Measurements from ENCODE around the gene TMEM106B.
"Not testable (repeated sequence)": the region's sequence is repeated elsewhere in the genome, so short reads cannot be mapped to it uniquely, and the experiment has no call there.

Gene TMEM106B

DNA sequence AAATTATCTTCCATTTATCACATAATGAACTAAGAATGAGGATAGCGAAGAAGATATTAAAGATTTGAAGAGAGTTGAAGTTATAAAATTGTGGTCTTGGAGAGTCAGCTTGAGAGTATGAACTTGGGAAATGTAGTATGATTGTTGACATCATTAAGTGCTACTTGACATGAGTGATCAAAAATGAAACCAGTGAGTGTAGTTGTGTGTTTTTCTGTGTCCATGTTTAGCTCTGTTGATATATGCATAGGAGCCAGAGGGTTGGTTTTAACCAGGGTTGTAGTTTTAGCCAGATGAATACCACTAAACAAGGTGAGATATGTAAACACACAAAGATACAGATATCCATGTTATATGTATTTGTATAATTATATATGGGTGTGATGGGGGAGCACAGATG lies 6.2 kb downstream of the TMEM106B start:
- peaks cover 59% of the 10 kb centered on the region for H3K36me3 Mint-ChIP-seq
- peaks cover 23% of the 10 kb centered on the region for H3K4me1 Mint-ChIP-seq
- no peak overlapping the region for H3K4me3 Mint-ChIP-seq
- no peak overlapping the region for H3K27ac Mint-ChIP-seq
- no peaks in the 10 kb centered on the region for H3K27me3 Mint-ChIP-seq
- no peak for ATAC-seq
- no peaks in the 10 kb centered on the region for H3K9me3 Mint-ChIP-seq

DNA sequence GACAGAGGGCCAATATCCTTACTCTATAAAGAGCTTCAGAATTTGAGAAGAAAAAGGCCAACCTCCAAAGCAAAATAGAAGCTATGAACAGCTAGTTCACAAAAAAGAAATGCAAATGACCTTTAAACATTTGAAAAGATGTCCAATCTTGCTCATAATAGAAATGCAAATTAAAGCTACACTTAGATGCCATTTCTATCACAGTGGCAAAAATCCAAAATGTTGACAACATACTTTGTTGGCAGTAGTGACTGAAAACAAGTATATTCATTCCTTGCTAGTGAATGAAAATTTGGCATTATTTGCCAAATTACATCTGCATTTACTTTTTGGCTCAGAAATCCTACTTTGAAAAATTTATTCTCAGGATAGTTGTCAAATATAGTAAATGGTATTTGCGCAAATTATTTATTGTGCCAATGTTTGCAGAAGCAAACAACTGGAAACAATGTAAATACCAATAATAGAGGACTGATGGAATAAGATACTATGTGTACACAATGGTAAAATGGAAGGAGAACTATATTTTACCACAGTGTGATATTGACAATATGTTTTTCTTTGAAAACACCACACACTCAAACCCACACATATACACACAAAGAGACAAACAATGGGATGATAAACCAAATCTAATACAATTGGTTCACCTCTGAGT lies 9.4 kb downstream of the TMEM106B start:
- no peak overlapping the region for H3K4me3 Mint-ChIP-seq
- H3K4me1 Mint-ChIP-seq, result peaks cover 22% of the 10 kb centered on the region
- no peak overlapping the region for H3K27ac Mint-ChIP-seq
- H3K36me3 Mint-ChIP-seq, result peaks cover 69% of the 10 kb centered on the region
- no peak for ATAC-seq
- no peaks in the 10 kb centered on the region for H3K9me3 Mint-ChIP-seq
- H3K27me3 Mint-ChIP-seq, result no peaks in the 10 kb centered on the region

DNA sequence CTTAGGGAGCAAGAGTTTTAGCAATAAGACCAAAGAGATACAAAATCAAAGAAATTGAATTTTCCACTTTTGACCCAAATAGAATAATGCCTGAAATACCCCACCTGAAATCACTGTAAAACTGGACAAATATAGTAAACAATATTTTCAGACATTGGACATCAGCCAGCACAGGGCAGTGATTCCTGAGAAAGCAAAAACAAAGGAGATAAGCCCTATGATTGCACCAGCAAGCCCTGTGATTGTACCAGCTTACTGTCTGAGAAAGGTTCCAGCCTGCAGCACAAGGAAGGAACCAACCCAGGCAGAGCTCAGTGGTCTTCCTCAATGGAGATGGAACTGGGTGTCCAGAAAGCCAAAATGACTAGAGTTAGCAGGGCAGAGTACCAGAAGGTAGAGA lies 10.3 kb downstream of the TMEM106B start:
- peaks cover 22% of the 10 kb centered on the region for H3K4me1 Mint-ChIP-seq
- no peaks in the 10 kb centered on the region for H3K9me3 Mint-ChIP-seq
- no peaks in the 10 kb centered on the region for H3K27me3 Mint-ChIP-seq
- H3K27ac Mint-ChIP-seq, result no peak overlapping the region
- H3K36me3 Mint-ChIP-seq, result peaks cover 69% of the 10 kb centered on the region
- no peak overlapping the region for H3K4me3 Mint-ChIP-seq
- ATAC-seq, result no peak

- peak; percentile 75 for ATAC-seq
- Mint-ChIP-seq H3K36me3 (peaks cover 61% of the 10 kb centered on the region), H3K27me3 (no peaks in the 10 kb centered on the region), H3K27ac (no peak overlapping the region), H3K9me3 (no peaks in the 10 kb centered on the region), H3K4me3 (no peak overlapping the region), H3K4me1 (peaks cover 12% of the 10 kb centered on the region)
Measured at GRCh38 chr7:12222889-12223579, 11.9 kb downstream of the TMEM106B start.

DNA sequence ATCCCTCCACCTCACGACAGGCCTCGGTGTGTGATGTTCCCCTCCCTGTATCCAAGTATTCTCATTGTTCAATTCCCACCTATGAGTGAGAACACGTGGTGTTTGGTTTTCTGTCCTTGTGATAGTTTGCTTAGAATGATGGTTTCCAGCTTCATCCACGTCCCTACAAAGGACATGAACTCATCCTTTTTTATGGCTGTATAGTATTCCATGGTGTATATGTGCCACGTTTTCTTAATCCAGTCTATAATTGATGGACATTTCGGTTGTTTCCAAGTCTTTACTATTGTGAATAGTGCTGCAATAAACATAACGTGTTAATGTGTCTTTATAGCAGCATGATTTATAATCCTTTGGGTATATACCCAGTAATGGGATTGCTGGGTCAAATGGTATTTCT lies 13.9 kb downstream of the TMEM106B start:
- H3K27ac Mint-ChIP-seq, H3K9me3 Mint-ChIP-seq, H3K27me3 Mint-ChIP-seq, H3K4me3 Mint-ChIP-seq, ATAC-seq: not testable (repeated sequence)
- H3K4me1 Mint-ChIP-seq, result peaks cover 12% of the 10 kb centered on the region
- peaks cover 50% of the 10 kb centered on the region for H3K36me3 Mint-ChIP-seq

DNA sequence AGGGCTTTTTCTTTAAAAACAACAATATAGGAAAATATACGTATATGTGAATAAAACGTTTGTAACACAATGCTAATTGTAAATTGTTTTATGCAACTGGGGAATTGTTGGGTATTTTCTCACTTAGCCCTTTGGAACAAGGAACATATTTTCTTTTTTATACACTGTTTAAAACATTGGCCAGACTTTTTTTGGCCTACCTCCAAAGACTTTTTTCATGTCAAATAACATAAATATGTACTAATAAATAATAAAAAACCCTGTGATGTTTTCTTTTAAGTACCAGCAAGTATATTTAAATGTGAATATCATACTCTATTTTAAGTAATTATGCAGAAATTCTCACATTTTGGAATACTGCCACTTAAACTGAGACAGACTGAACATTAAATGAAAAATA lies 15.7 kb downstream of the TMEM106B start:
- no peak overlapping the region for H3K4me3 Mint-ChIP-seq
- no peak for ATAC-seq
- peaks cover 38% of the 10 kb centered on the region for H3K36me3 Mint-ChIP-seq
- H3K4me1 Mint-ChIP-seq, result peaks cover 8% of the 10 kb centered on the region
- H3K27me3 Mint-ChIP-seq, result no peaks in the 10 kb centered on the region
- no peaks in the 10 kb centered on the region for H3K9me3 Mint-ChIP-seq
- no peak overlapping the region for H3K27ac Mint-ChIP-seq

- Mint-ChIP-seq H3K36me3 (peaks cover 38% of the 10 kb centered on the region), H3K27ac (no peak overlapping the region), H3K4me3 (no peak overlapping the region), H3K9me3 (no peaks in the 10 kb centered on the region), H3K27me3 (no peaks in the 10 kb centered on the region), H3K4me1 (peaks cover under 1% of the 10 kb centered on the region)
- no peak for ATAC-seq
Measured at GRCh38 chr7:12228024-12228423, 16.9 kb downstream of the TMEM106B start.

DNA sequence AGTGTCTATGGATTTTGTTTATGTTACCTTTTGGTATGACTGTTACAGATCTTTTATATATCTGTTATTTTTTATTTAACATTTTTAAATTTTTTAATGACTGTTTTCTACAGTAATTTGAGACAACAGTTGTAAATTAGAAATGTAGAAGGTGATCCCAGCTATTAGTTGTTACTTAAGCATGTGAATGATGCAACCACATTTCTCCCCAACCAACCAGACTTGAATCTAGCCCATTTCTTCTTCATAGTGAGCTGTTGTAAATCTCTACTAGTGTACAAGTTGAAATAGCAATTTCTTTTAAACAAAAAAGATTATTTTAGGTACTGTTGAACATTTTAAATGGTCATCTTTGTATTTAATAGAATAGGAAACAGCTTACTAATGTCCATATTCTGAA lies 18.0 kb downstream of the TMEM106B start:
- no peaks in the 10 kb centered on the region for H3K4me1 Mint-ChIP-seq
- H3K27me3 Mint-ChIP-seq, result no peaks in the 10 kb centered on the region
- ATAC-seq, result no peak
- H3K9me3 Mint-ChIP-seq, result no peaks in the 10 kb centered on the region
- H3K27ac Mint-ChIP-seq, result no peak overlapping the region
- no peak overlapping the region for H3K4me3 Mint-ChIP-seq
- peaks cover 40% of the 10 kb centered on the region for H3K36me3 Mint-ChIP-seq

- Mint-ChIP-seq H3K9me3 (no peaks in the 10 kb centered on the region), H3K27ac (no peak overlapping the region), H3K4me1 (no peaks in the 10 kb centered on the region), H3K36me3 (peaks cover 28% of the 10 kb centered on the region), H3K27me3 (no peaks in the 10 kb centered on the region), H3K4me3 (no peak overlapping the region)
- ATAC-seq, result no peak
Measured at GRCh38 chr7:12231097-12231496, 20.0 kb downstream of the TMEM106B start.

DNA sequence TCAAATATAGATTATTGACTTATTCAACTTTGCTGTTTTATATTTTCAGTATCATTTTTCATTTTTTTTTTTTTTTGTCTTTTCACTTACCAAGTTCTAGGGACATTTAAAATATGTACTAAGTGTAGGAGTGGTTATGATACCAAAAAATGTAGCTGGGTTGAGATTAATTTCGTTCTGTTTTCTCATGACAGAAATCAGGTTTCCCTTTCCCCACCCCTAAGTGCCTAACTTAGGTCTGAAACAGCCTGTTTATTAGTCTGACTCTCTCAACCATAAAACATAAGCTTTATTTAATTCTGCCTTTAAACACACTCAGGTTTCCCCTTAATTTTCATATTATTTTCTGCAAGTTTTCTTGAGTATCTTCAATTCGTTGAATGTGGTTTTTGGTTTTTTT lies 22.1 kb downstream of the TMEM106B start:
- Mint-ChIP-seq H3K36me3 (peaks cover 34% of the 10 kb centered on the region), H3K27me3 (no peaks in the 10 kb centered on the region), H3K9me3 (peaks cover 1% of the 10 kb centered on the region), H3K4me3 (no peak overlapping the region), H3K4me1 (no peaks in the 10 kb centered on the region), H3K27ac (no peak overlapping the region)
- no peak for ATAC-seq

GRCh38 chr7:12234334-12234865 lies 23.3 kb downstream of the TMEM106B start:
- Mint-ChIP-seq H3K27ac (no peak overlapping the region), H3K9me3 (peaks cover 3% of the 10 kb centered on the region), H3K36me3 (peaks cover 47% of the 10 kb centered on the region), H3K4me3 (no peak overlapping the region), H3K27me3 (no peaks in the 10 kb centered on the region), H3K4me1 (peaks cover 3% of the 10 kb centered on the region)
- ATAC-seq, result no peak

GRCh38 chr7:12235970-12236369 lies 24.9 kb downstream of the TMEM106B start:
- ATAC-seq, result no peak
- no peak overlapping the region for H3K27ac Mint-ChIP-seq
- H3K27me3 Mint-ChIP-seq, result no peaks in the 10 kb centered on the region
- H3K36me3 Mint-ChIP-seq, result peaks cover 42% of the 10 kb centered on the region
- H3K4me1 Mint-ChIP-seq, result peaks cover 14% of the 10 kb centered on the region
- H3K9me3 Mint-ChIP-seq, result peaks cover 3% of the 10 kb centered on the region
- no peak overlapping the region for H3K4me3 Mint-ChIP-seq

- peaks cover 42% of the 10 kb centered on the region for H3K36me3 Mint-ChIP-seq
- H3K27ac Mint-ChIP-seq, result no peak overlapping the region
Measured at GRCh38 chr7:12237007-12237406, 25.9 kb downstream of the TMEM106B start.

DNA sequence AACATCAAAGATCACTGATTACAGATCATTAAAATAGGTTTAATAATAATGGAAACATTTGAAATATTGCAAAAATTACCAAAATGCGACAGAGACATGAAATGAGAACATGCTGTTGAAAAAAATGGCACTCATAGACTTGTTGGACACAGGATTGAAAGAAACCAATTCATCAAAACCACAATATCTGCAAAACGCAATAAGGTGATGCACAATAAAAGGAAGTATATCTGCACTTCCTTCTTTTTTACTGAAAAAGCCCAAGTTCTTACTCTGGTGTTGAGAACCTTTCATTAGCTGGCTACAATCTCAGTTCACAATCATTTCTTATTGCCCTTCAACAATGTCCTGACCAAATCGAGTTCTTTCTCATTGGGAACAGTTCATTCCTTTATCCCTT lies 28.7 kb downstream of the TMEM106B start:
- ATAC-seq, result peak; percentile 57
- H3K4me1 Mint-ChIP-seq, result peaks cover 14% of the 10 kb centered on the region

More at GRCh38 chr7:12237007-12237406, 25.9 kb downstream of the TMEM106B start:
- no peaks in the 10 kb centered on the region for H3K27me3 Mint-ChIP-seq
- peaks cover 3% of the 10 kb centered on the region for H3K9me3 Mint-ChIP-seq
- no peak for ATAC-seq
- no peak overlapping the region for H3K4me3 Mint-ChIP-seq
- H3K4me1 Mint-ChIP-seq, result peaks cover 14% of the 10 kb centered on the region

GRCh38 chr7:12244129-12244528 lies 33.0 kb downstream of the TMEM106B start:
- peaks cover 3% of the 10 kb centered on the region for H3K36me3 Mint-ChIP-seq
- peaks cover 13% of the 10 kb centered on the region for H3K4me1 Mint-ChIP-seq
- no peak overlapping the region for H3K27ac Mint-ChIP-seq
- no peaks in the 10 kb centered on the region for H3K9me3 Mint-ChIP-seq
- no peak for ATAC-seq
- H3K4me3 Mint-ChIP-seq, result no peak overlapping the region
- H3K27me3 Mint-ChIP-seq, result peaks cover 11% of the 10 kb centered on the region

More for the DNA sequence above, 28.7 kb downstream of the TMEM106B start:
- Mint-ChIP-seq H3K9me3 (peaks cover 3% of the 10 kb centered on the region), H3K27me3 (no peaks in the 10 kb centered on the region), H3K27ac (no peak overlapping the region), H3K4me3 (no peak overlapping the region), H3K36me3 (peaks cover 26% of the 10 kb centered on the region)

DNA sequence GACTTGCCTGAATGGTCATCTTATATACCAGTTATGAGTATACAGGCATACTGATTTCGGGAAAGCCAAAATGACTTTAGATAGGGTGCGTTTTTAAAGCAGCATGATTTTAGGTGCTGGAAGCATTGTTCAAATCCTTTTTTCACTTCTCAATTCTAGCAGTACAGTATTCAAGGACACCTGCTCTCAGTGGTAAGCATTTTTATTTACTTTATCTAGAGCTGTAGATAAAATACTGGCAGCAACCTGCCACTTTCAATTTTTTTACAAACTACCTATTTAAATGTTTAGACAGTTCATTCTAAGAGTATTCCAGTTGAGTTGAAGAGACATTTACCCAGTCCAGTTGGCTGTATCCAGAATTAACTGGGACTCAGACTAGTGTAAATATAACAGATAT lies 33.6 kb downstream of the TMEM106B start:
- no peak overlapping the region for H3K27ac Mint-ChIP-seq
- no peak overlapping the region for H3K4me3 Mint-ChIP-seq
- no peaks in the 10 kb centered on the region for H3K36me3 Mint-ChIP-seq
- peaks cover 8% of the 10 kb centered on the region for H3K4me1 Mint-ChIP-seq
- no peak for ATAC-seq
- H3K9me3 Mint-ChIP-seq, result no peaks in the 10 kb centered on the region
- peaks cover 11% of the 10 kb centered on the region for H3K27me3 Mint-ChIP-seq

Measured in stimulated activated memory B cell treated with anti-CD40 and anti-IgM and Interleukin-4, amounts not matched to agents 10 μg/mL and 1 μg/mL and 100 μg/mL, for 72 hours (primary cell).